Lung microvascular endothelial cell (primary cell): ENCODE results near the gene PLN. TPM values are rescaled to one million over a fixed set of nuclear protein-coding genes. Genes with fewer than 3 reads are reported as not detected.

ENCODE experiments used
- DNase-seq, 2 donors: peaks; one replicate each; pipeline versions ENCODE4 v3.0.0 to v3.0.0-alpha.2; 2010; ENCODE audit warnings: low read depth in 2 of 2
- total RNA-seq: library from RNA; depleted of rRNA; stranded (reverse); fragments of >200 nt; gene quantifications from 2 replicates; pipeline ENCODE4 v1.2.1, GENCODE V29; 2014

PLN gene
- total RNA-seq, 1 donor from 2014 or later: not detected

- DNase-seq: no peak
Observed at GRCh38 chr6:118578617-118579016, 30.5 kb downstream of the PLN start.

GRCh38 chr6:118579786-118580185 is 31.7 kb downstream of the PLN start:
- DNase-seq: no peak

- DNase-seq: peak; percentile 79 to 82
Observed at GRCh38 chr6:118580585-118581419, 32.7 kb downstream of the PLN start.

DNA sequence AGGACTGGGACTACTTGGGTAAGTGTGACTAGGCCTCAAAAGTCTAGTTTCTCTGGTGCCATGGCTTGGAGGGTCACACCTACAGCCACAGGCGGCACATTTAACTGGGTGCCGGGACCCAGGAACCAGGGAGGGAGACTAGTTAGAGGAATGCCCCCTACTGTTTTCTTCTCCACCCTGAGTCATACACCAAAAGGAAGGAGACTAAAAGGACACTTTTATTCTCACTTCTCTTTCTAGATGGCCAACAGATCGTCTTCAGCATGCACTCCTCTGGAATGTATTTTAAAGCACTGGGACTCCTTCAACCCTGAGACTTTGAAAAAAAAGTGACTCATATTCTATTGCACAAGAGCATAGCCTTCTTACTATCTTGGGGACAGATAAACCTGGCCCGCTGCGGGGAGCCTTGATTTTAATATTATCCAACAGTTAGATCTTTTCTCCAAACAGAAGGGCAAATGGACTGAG is 33.4 kb downstream of the PLN start:
- no peak for DNase-seq

GRCh38 chr6:118584911-118585310 is 36.8 kb downstream of the PLN start:
- no peak for DNase-seq

DNA sequence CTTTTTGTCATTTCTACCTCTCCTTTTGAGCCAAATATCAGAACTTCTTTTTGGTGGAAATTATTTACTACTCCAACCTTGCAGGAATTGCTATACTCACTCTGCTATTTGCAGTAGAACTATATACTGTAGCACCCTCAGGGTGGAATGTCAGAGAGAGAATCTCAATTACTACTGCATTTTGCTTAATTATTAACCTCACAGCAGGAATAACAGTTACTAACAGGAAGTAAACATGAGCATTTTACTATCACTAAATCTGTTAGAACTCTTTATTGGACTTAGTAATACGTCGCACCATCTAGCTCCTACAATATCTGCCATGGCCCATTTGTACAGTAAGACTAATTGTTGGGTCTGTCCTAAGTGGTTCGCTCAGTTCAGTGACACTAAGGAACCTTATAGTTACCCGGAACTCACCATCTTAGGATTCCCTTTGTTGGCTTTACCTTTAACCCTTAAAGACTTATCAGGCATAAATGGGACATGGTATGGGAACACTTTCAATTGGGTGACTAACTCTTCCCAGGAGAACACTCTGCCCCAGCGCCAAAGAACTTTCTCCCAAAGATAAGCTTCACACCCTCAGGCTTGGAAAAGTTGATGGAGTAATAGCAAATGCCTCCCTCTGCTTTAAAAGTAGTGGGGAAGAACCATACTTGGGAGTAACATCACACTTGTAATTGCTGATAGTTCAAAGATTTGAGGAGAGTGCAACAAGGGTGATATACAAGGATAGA is 38.8 kb downstream of the PLN start:
- DNase-seq: no peak

GRCh38 chr6:118588626-118589025 is 40.5 kb downstream of the PLN start:
- no peak for DNase-seq

GRCh38 chr6:118589186-118589585 is 41.1 kb downstream of the PLN start:
- DNase-seq: peak in 1 of 2 donors; percentile 43

GRCh38 chr6:118589649-118590365 is 41.7 kb downstream of the PLN start:
- DNase-seq: peak in 1 of 2 donors; percentile 20

DNA sequence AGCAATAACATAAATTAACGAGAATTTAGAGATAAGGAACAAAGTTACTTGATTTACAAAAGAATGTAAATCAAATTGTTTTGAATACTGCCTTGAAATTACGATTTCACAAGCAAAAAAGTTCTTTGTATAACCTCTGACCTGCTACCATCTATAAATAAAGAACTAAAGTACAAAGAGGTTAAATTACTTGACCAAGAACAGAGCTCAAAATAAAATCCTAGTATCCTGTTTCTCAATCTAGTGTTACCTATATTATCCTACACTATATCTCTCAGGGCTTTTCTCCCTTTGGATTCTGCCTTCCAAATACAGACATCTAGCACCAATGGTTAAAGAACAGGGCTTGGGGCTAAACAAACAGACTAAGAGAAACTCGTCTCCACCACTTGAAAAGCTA is 43.8 kb downstream of the PLN start:
- no peak for DNase-seq

DNA sequence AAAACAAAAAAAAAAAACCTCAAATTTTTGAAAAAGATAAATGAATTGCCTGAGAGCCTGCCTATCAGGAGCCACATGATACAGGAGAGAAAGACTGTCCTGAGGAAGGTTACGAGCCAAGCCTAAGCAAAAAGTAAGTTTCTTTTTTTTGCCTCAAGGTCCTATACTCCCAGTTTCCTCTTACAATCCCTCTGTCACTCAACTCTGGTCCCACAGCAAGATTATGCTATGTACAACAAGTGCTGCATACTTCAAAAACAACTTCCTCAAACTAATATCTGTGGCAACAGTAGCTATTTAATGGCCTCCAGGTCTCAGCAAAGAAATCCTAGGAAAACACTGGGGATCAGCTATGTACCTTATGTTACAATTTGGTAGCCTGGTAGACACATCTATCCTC is 46.8 kb downstream of the PLN start:
- no peak for DNase-seq

DNA sequence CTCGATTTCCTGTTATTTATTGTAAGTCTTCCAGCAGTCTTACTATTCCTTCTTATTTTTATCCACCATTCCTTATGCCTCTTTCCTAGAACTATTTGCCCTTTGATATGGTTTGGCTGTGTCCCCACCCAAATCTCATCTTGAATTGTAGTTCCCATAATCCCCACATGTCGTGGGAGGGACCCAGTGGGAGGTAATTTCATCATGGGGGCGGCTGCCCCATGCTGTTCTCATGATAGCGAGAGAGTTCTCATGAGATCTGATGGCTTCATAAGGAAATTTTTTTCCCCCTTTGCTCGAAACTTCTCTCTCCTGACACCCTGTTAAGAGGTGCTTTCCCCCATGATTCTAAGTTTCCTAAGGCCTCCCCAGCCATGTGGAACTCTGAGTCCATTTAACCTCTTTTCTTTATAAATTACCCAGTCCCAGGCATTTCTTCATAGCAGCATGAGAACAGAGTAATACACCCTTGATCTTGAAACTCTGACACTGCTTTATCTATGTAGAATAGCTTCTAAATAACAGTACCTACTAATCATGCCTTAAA is 48.8 kb downstream of the PLN start:
- no peak for DNase-seq

DNA sequence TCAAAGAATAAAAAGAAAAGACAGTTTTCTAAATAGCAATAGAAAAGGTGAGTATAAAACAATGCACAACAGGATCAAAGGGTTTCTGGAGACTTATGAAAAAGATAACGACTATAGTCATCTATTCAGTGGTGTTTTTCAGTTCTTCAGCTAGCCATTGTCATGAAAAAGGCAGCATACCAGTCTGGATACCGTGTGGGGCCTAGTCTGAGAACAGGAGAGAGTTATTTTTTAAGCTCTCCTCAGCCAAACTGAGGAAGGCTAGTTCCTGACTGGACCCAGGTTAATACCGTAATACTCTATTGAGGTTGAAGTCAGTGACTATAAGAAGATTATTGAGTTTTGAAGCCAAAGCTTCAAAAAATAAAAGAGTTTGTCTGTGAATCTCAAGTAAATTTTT is 49.5 kb downstream of the PLN start:
- no peak for DNase-seq

DNA sequence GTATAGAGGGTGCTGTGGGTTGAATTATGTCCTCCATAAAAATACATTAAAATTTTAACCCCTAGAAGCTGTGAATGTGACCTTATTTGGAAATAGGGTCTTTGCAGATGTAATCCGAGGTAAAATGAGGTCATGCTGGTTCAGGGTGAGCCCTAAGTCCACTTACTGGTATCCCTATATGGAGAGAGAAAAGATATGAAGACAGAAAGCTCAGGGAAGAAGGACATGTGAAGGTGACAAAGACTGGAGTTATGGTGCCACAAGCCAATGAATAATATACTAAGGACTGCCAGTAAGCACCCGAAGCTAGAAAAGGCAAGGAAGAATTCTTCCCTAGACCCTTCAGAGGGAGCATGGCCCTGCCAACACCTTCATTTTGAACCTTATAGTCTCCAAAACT is 50.2 kb downstream of the PLN start:
- no peak for DNase-seq

DNA sequence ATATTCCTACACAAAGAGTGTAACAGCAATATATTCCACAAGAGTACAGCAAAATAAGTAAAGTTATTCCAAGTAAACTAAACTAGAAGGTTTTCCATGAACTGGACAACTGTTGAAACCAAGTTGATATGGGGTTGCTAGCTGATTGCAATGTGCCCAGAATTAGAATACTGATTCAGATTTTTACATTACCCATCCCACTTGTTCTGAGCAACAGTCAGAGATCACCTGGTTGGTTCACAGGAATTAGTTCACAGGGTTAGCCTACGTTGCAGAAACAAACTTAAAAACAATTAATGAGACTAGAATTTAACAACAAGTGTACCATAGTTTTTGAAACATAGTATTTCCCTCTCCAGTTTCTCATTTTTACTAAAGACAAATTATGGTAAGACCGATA is 54.2 kb downstream of the PLN start:
- no peak for DNase-seq

GRCh38 chr6:118603372-118603771 is 55.3 kb downstream of the PLN start:
- no peak for DNase-seq

DNA sequence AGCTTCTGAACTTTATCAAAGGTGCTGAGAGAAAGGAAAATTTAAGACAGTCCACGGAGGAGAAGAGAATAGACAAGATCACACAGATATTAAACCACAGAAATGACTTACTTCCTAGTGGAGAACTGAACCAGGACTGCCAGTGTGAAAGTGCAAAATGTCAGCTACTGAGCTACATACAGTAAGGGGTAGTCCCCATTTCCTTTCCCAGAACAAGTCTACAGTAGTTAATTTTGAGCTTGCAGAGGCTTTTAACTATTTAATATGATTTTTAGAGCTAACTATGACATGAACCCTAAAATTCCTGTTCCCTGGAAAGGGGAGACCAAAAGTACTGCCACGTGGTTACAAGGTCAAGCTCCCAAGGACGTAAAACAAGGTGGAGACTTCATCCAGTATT is 58.2 kb downstream of the PLN start:
- DNase-seq: no peak

DNA sequence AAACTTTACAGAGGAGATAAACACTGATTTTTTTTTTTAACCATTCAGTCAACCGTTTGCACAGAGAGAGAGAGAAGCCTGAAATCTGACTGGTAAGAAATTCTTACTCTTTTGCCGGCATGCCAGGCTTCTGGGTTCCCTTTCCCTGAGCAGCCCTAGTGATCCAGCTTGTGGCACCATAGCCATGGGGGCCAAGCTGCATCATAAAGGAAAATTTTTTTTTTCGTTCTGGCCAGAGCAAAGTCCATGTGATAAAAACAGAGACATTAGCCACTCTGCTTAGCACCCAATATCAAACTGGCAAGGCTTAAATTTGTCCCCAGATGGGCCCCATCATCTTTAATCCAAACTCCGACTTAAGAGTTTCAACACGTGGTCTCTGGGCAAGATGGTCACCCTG is 58.8 kb downstream of the PLN start:
- DNase-seq: no peak
